HUES48 (cell line): ENCODE results near the gene DLX3.

Experiments
- H3K27ac ChIP-seq: one replicate; pipeline ENCODE4 v1.7.0; 2013; ENCODE audit warnings: low read depth, low read length, inconsistent platforms
- H3K27me3 ChIP-seq: 2 replicates; pipeline ENCODE4 v1.6.1; 2013; ENCODE audit warnings: mild to moderate bottlenecking, low read length; ENCODE audit not compliant: control insufficient read depth, insufficient read depth
- H3K36me3 ChIP-seq: 2 replicates; pipeline ENCODE4 v1.6.1; 2013; ENCODE audit warnings: low read length; ENCODE audit not compliant: control insufficient read depth, insufficient read depth
- H3K4me1 ChIP-seq: 2 replicates; pipeline ENCODE4 v1.6.1; 2013; ENCODE audit warnings: mild to moderate bottlenecking, low read length; ENCODE audit not compliant: control insufficient read depth, insufficient read depth
- H3K4me3 ChIP-seq: 2 replicates; pipeline ENCODE4 v1.5.1; 2013; ENCODE audit warnings: mild to moderate bottlenecking, low read depth, low read length
- H3K9ac ChIP-seq: 2 replicates; pipeline ENCODE4 v1.6.1; 2013; ENCODE audit warnings: mild to moderate bottlenecking, low read depth, low read length, moderate library complexity
- H3K9me3 ChIP-seq: 2 replicates; pipeline ENCODE4 v1.6.1; 2013; ENCODE audit warnings: low read length; ENCODE audit not compliant: control insufficient read depth, insufficient read depth

DLX3 gene

DNA sequence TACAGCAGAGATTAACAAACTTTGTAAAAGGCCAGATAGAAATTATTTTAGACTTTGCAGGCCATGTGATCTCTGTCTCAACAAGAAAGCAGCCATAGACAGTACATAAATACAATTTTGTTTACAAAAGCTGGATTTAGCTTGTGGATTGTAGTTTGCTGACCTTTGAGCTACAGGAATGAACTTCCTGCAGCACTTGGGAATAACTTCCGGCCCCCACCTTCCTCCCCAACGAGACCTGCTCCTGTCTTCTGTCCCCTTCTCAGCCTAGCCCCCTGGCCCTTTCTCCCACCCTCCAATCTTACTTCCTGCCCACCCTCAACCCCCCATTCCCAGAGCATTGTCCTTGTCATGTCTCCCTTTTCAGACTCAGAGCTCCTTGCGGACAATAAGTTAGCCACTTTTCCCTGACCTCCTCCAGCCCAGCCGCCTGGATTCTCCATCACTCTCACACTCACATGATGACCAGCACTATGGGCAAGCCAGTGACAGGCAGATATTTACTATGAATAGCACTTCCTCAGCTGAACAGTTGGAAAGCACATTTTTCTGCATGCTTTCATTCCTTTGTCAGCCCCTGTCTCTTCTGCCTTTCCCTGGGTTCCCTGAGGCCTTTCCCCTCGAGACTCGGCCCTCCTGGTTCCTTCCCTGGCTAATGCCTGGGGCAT is 27.6 kb upstream of the DLX3 start:
- H3K36me3 ChIP-seq: no peaks in the 10 kb centered on the region
- peaks cover 4% of the 10 kb centered on the region; the same call in 1 of the 2 replicates for H3K4me1 ChIP-seq
- H3K9ac ChIP-seq: no peak overlapping the region
- no peak overlapping the region for H3K4me3 ChIP-seq
- H3K27me3 ChIP-seq: no peaks in the 10 kb centered on the region
- peaks cover 9% of the 10 kb centered on the region for H3K9me3 ChIP-seq
- H3K27ac ChIP-seq: no peak overlapping the region

DNA sequence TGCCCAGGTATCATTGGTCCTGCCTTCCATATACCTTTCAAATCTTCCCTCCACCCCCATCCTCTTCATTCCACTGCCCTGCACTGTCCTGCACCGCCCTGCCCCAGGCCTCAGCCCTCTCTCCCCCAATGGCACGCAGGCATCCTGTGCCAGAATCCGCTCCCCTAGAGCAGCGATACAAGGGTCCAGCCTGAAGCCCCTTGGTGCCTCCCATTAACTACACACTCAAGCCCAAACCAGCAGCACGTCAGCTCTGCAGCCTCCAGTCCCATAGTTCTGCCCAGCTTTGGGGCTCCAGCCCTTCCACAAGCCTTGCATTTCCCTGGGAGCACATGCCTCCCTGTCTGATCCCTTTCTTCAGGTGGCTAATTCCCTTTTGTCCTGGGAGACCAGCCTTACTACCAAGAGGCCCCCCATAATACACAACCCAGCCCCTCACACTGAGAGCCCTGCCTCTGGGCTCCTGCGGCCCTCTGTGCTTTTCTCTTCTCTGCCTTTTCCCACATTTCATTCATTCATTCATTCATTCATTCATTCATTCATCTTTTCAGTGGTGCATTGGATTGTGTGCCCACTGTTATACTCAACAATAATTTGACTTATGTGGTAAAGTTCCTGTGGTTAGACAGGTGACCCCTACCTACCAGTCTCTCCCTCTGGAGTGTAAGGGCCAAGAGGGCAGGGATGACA is 26.8 kb upstream of the DLX3 start:
- no peak overlapping the region for H3K4me3 ChIP-seq
- no peak overlapping the region for H3K9ac ChIP-seq
- H3K9me3 ChIP-seq: peaks cover 9% of the 10 kb centered on the region
- H3K36me3 ChIP-seq: no peaks in the 10 kb centered on the region
- H3K27ac ChIP-seq: no peak overlapping the region
- no peaks in the 10 kb centered on the region for H3K27me3 ChIP-seq
- no peaks in the 10 kb centered on the region for H3K4me1 ChIP-seq

DNA sequence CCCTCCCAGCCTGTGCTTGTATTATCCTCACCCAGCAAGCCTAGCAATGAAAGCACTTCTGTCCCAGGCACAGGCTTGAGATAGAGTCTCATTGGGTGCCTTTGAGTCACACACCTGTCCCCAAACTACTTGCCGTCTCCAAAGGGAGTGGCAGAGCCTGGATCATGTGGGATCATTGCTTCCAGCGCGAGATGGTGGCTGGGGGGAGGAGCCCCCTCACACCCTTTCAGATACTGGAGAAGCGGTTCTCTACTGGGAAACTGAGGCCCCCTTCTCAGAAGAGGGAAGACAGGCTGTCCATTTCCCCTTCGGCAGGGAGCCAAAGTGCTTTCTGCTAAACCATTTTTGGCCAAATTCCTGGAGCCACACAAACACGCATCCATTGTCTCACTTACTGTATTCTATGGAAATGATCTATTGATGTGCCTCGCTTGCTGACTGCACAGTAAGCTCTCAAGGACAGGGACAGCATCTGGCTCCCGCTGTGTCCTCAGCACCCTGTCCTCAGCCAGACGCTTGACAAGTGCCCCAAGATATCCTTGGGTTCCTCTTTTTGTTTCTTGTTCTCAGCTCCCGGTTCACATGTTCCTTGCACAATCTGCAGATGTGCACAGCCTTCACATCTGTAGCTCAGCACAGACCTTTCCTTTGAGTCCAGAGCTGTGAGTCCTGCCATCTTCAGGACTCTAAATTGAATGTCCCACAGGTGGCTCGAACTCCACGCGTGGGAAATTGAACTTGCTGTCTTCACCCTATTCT is 26.0 kb upstream of the DLX3 start:
- no peak overlapping the region for H3K4me3 ChIP-seq
- H3K27me3 ChIP-seq: no peaks in the 10 kb centered on the region
- no peaks in the 10 kb centered on the region for H3K36me3 ChIP-seq
- H3K9ac ChIP-seq: no peak overlapping the region
- H3K9me3 ChIP-seq: peaks cover 9% of the 10 kb centered on the region
- H3K4me1 ChIP-seq: no peaks in the 10 kb centered on the region
- no peak overlapping the region for H3K27ac ChIP-seq

DNA sequence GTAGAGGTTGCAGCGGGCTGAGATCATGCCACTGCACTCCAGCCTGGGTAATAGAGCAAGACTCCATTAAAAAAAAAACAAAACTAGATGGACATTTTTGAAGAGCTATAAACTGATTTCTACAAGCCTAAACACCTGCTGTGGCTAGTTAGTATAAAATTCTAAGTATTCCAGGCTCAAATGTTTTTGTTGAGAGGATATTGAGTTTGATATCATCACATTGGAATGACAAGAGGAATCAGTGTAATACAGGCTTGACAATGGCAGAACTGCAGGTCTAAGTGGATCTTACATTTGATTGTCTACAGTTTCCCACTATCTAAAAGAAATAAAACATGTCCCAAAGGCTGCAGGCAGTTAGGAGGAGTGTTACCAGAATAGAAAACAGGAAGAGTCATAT is 23.9 kb upstream of the DLX3 start:
- H3K27me3 ChIP-seq: no peaks in the 10 kb centered on the region
- no peak overlapping the region for H3K4me3 ChIP-seq
- peaks cover 5% of the 10 kb centered on the region; the same call in 1 of the 2 replicates for H3K9me3 ChIP-seq

DNA sequence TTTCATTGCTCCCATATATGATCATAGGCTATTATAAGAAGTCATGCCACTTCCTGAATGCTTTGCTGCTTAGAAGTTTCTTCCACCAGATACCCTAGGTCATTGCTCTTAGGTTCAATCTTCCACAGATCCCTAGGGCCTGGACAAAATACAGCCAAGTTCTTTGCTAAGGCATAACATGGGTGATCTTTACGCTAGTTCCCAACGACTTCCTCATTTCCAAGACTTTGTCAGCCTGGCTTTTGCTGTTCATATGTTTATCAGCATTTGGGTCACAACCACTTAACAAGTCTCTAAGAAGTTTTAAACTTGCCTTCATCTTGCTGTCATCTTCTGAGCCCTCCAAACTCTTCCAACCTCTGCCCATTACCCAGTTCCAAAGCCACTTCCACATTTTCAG is 20.1 kb upstream of the DLX3 start:
- Histone ChIP-seq H3K9me3 (peaks cover 5% of the 10 kb centered on the region; the same call in 1 of the 2 replicates), H3K27ac (no peak overlapping the region), H3K27me3 (no peaks in the 10 kb centered on the region), H3K4me3 (no peak overlapping the region), H3K4me1 (no peaks in the 10 kb centered on the region), H3K36me3 (no peaks in the 10 kb centered on the region), H3K9ac (no peak overlapping the region)

More for the DNA sequence above, 23.9 kb upstream of the DLX3 start:
- Histone ChIP-seq H3K9ac (no peak overlapping the region), H3K36me3 (no peaks in the 10 kb centered on the region), H3K4me1 (no peaks in the 10 kb centered on the region), H3K27ac (no peak overlapping the region)

DNA sequence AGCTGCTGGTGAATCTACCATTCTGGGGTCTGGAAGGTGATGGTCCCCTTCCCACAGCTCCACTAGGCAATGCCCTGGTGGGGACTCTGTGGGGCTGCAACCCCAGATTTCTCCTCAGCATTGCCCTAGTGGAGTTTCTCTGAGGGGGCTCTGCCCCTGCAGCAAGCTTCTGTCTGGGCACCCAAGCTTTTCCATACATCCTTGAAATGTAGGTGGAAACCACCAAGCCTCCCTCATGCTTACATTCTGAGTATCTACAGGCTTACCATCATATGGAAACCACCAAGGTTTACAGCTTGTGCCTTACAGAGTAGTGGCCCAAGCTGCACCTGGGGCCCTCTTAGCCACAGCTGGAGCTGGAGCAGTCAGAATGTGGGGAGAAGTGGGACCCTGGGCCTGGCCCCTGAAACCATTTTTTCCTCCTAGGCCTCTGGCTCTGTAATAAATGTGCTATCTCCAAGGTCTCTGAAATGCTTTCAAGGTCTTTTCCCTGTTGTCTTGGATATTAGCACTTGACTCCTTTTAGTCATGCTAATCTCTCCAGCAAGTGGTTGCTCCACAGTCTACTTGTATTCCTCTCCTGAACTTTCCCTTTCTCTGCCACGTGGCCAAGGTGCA is 19.6 kb upstream of the DLX3 start:
- Histone ChIP-seq H3K9me3 (peaks cover 5% of the 10 kb centered on the region; the same call in 1 of the 2 replicates), H3K4me3 (no peak overlapping the region), H3K4me1 (no peaks in the 10 kb centered on the region), H3K27me3 (no peaks in the 10 kb centered on the region), H3K9ac (no peak overlapping the region), H3K36me3 (no peaks in the 10 kb centered on the region), H3K27ac (no peak overlapping the region)

DNA sequence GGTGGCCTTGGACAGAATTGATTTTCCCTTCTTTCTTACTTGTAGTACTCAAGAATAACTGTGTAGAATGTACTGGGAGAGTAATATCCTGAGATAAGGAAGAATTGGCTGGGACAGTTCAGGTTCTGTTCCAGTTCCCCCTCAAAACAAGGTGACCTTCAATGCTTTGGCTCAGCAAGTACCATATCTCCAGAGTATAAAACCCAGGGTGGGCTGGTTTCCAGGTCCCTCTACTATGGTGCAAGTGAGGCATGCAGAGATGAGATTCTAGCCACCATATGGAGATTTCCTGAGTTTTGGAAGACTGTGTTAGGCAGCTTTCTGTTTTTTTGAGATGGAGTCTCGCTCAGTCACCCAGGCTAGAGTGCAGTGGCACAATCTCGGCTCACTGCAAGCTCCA is 18.1 kb upstream of the DLX3 start:
- Histone ChIP-seq H3K9me3 (peaks cover 5% of the 10 kb centered on the region; the same call in 1 of the 2 replicates), H3K9ac (no peak overlapping the region), H3K4me1 (no peaks in the 10 kb centered on the region), H3K27ac (no peak overlapping the region), H3K36me3 (no peaks in the 10 kb centered on the region), H3K4me3 (no peak overlapping the region), H3K27me3 (peaks cover 3% of the 10 kb centered on the region; the same call in 1 of the 2 replicates)

DNA sequence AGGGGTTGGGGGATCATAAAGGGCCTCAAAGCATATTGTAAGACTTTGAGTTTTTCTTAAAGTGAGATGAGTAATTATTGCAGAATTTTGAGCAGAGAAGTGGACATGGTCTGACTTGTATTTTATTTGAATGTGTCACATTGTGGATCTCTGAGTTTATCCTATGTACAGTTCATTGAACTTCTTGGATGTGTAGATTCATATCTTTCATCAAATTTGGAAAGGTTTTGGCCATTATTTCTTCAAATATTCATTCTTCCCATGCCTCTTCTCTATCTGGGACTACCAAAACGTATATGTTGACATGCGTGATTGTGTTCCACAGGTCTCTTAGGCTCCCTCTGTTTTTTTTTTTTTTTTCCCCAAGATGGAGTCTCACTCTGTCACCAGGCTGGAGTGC is 14.3 kb upstream of the DLX3 start:
- H3K27ac ChIP-seq: no peak overlapping the region
- no peaks in the 10 kb centered on the region for H3K36me3 ChIP-seq
- H3K9ac ChIP-seq: no peak overlapping the region

DNA sequence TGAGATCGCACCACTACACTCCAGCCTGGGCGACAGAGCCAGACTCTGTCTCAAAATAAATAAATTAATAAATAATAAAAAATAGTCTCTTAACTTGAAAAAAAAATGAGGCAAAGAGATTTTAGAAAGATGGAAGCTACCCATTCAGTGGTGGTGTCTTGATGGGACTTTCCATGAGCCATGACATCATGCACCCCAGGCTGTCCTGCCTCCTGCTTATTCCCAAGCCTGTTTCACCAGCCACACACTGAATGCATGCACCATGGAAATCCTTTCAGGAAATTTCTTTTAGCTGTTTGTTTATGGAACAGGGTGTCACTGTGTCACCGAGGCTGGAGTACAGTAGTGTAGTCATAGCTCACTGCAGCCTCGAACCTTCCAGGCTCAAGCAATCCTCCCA is 8.9 kb upstream of the DLX3 start:
- Histone ChIP-seq H3K27me3 (peaks cover 39% of the 10 kb centered on the region), H3K9ac (no peak overlapping the region), H3K4me3 (no peak overlapping the region), H3K4me1 (no peaks in the 10 kb centered on the region), H3K9me3 (no peaks in the 10 kb centered on the region), H3K27ac (no peak overlapping the region), H3K36me3 (no peaks in the 10 kb centered on the region)

More for the DNA sequence above, 14.3 kb upstream of the DLX3 start:
- Histone ChIP-seq H3K27me3 (peaks cover 4% of the 10 kb centered on the region; the same call in 1 of the 2 replicates), H3K4me1 (no peaks in the 10 kb centered on the region), H3K9me3 (no peaks in the 10 kb centered on the region), H3K4me3 (no peak overlapping the region)

DNA sequence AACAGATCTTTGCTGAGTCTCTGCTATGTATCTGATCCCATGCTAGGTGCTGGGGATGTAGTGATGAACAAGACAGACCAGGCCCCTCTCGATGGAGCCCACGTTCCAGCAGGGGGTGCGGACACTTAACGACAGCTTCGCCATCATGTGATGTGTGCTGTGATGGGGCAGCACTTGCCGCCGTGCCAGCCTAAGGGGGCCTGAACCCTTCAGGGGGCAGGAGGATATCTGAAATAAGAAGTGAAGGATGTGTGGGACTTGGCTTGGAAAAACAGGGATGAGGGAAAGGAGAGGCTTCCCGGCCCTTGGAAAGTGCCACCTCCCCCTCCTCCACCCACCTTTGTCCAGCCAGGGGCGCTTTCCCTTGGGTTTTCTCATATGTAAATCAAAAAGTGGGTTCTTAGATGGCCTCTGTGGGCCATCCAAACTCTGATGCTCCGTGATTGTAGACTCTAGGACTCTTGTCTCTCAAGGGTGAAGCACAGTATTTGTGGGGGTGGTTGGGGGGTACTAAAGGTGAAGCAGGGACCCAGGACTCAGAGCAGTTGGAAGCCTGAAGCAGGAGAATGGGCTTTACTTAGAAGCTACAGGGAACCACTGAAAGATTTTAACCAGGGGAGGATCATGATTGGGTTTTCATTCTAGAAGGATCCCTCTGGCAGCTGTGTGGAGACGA is 4.0 kb upstream of the DLX3 start:
- H3K9ac ChIP-seq: no peak overlapping the region

More for the DNA sequence above, 4.0 kb upstream of the DLX3 start:
- no peaks in the 10 kb centered on the region for H3K9me3 ChIP-seq
- no peaks in the 10 kb centered on the region for H3K36me3 ChIP-seq
- H3K27me3 ChIP-seq: peaks cover 77% of the 10 kb centered on the region
- H3K27ac ChIP-seq: no peak overlapping the region
- H3K4me3 ChIP-seq: no peak overlapping the region
- peaks cover 8% of the 10 kb centered on the region; the same call in 1 of the 2 replicates for H3K4me1 ChIP-seq
